Hindlimb muscle (tissue), 1 donor: Measurements from ENCODE around the gene GOLGA8G. TPM values are rescaled to one million over a fixed set of nuclear protein-coding genes. Genes with fewer than 3 reads are reported as not detected.
"Not testable (repeated sequence)": the region's sequence is repeated elsewhere in the genome, so short reads cannot be mapped to it uniquely, and the experiment has no call there.

Experiments used
- DNase-seq: peaks from one replicate; pipeline ENCODE4 v3.0.0-alpha.2; 2013
- polyA plus RNA-seq: library from polyadenylated mRNA; unstranded; fragments of 120-200 nt; gene quantifications from one replicate; pipeline ENCODE4 v1.2.1, GENCODE V29; 2013; ENCODE audit not compliant: insufficient read length

GOLGA8G gene
- not detected for polyA plus RNA-seq

DNA sequence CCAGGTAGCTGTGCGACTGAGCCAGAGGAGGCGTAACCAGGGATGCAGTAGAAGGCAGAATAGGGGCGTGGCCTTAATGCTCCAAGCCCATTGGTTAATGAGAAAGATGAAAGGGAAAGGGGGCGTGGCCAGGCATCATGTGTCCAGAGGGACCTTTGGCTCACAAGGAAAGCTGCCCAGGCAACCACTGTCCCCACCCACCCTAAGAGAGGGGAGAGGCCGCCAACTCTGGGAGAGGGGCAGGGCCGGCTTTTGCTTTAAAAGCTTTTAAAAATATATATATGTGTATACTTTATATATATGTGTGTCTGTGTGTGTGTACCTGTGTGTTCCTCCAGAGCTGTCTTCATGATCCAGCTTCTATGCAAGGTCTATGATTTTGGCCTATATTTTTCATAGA lies at the start of gene GOLGA8G:
GOLGA8G (minus strand) TSS at position 18 of the 400 bp plus-strand sequence. CDS start 62 bp downstream, outside the sequence.
- DNase-seq = not testable (repeated sequence)

DNA sequence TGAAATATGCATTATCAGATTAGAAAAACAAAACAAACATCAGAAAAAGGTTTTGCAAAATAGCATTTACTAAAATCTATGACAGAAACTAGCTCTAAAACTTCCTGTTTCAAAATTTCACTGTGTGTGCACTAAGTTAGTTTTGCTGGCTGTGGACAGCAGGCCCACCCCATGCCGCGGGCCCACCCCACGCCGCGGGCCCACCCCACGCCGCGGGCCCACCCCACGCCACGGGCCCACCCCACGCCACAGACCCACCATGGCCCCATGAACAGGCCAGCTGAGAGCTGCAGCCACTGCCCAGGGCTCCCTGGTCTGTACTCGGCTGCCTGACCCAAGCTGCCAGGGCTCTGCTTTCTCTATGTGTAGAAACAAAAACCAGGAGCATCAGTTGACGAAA lies 40.6 kb upstream of the GOLGA8G start:
- DNase-seq = not testable (repeated sequence)

DNA sequence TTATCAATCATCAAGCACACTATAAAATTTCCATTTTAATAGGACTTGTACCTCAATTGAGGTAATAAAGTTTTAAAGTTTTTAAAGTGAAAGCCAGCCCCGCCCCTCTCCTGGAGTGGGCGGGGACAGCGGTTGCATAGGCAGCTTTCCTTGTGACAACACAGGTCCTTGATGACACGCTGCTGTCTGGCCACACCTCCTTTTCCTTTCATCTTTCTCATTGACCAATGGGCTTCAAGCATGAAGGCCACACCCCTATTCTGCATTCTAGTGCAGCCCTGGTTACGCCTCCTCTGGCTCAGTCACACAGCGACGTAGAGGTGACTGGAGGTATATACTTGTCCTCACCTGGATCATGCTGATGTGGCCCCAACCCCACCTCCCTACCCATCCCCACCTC lies 20.5 kb upstream of the GOLGA8G start, which contains the start of gene GOLGA6L25:
GOLGA6L25 (plus strand) TSS at position 301 of the 400 bp plus-strand sequence; CDS start at position 362, 61 bp downstream.
- DNase-seq = not testable (repeated sequence)

DNA sequence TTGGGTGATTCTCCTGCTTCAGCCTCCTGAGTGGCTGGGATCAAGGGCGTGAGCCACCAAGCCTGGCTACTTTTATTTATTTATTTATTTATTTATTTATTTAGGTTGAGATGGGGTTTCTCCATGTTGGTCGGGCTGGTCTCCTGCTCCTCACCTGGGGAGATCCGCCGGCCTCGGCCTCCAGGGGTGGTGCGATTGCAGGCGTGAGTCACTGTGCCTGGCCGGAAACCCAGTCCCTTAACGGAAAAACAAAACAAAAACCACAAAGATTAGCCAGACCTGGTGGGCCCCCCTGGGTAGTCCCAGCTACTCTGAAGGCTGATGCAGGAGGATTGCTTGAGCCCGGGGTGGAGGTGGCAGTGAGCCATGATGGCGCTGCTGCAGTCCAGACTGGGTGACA lies 17.6 kb downstream of the GOLGA8G start:
- DNase-seq = not testable (repeated sequence)

DNA sequence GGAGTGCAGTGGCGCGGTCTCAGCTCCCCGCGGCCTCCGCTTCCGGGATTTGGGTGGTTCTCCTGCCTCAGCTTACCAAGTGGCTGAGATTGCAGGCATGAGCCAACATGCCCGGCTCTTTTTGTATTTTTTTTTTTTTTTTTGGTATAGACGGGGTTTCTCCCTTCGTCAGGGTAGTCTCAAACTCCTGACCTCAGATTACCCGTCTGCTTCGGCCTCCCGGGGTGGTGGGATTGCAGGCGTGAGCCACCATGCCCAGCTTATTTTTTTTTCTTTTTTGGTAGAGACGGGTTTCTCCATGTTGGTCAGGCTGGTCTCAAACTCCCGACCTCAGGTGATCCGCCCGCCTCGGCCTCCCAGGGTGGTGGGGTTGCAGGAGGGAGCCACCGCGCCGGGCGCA lies 18.6 kb downstream of the GOLGA8G start:
- DNase-seq = not testable (repeated sequence)

DNA sequence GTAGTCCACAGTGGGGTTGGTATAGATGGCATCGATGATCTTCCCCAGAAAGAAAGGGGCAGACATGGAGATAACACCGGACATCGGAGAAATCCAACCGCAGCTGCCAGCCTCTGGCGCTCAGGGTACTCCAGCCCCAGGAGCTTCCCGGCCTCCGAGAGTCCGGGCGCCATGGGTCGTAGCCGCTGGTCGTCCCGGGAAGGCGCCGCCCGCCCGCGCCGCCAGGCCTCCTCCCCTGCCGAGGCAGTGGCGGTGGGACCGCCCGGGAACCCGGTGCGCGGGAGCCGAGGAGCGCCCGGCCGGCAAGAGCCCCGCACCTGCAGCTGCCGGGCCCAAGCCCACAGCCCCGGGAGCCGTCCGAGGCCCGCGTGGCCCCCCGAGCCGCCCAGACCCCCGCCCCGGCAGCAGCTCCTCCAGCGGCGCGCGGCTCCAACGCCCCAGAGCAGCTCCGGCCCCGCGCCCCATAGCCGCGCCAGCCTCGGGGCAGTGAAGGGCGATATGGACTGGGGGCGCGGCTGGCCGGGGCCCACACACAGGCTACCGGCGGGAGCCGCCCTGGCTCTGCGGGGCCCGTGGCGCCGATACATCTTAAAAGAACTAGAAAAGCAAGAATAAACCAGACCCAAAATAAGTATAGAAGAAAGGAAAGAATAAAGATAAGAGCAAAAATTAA lies 24.4 kb downstream of the GOLGA8G start:
- not testable (repeated sequence) for DNase-seq

DNA sequence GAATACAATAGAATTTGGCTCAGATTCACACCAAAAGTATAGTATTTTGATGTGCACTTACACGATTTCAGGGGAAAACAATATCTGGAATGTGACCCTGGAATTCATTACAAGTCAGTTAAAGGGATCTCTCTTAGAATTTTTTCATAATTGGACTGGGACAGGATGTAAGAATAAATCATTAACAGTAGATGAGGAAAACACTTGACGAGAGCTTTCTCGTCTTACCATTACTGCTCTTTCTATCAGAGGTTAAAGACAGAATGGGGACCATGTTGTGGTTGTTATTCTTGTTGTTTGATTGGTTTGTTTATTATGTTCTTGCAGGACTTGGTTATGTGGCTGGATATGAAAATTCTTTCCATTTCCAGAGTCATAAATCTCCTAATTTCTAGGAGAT lies 51.4 kb downstream of the GOLGA8G start:
- not testable (repeated sequence) for DNase-seq

Other genes with a start within 250 kb of the GOLGA8G start
- 38.3 TPM for gene HERC2, start 210.8 kb downstream of the GOLGA8G start, polyA plus RNA-seq
- not detected for gene GOLGA6L24, start 174.9 kb downstream of the GOLGA8G start, polyA plus RNA-seq
- not detected for gene GOLGA8F, start 154.3 kb downstream of the GOLGA8G start, polyA plus RNA-seq
- not detected for gene GOLGA6L25, start 20.6 kb upstream of the GOLGA8G start, polyA plus RNA-seq
- 1.4 TPM for gene GOLGA8M, start 179.4 kb upstream of the GOLGA8G start, polyA plus RNA-seq